CD4-positive, alpha-beta T cell treated with Interleukin-10 for 1 hour (primary cell): ENCODE data around the gene RWDD2A.
"Not testable (repeated sequence)": the region's sequence is repeated elsewhere in the genome, so short reads cannot be mapped to it uniquely, and the experiment has no call there.

Experiments
- DNase-seq: peaks from one replicate; pipeline ENCODE4 v3.0.0-alpha.2; 2020

RWDD2A gene

GRCh38 chr6:83192871-83193746 lies at the start of gene RWDD2A, which contains the start of gene PGM3:
Gene RWDD2A, plus strand, starts transcription at chr6:83193357. Its CDS starts 1,095 bp downstream, at chr6:83194452.
Gene PGM3, minus strand, starts transcription at chr6:83193265. Its CDS starts 2,253 bp downstream, at chr6:83191012.
- DNase-seq = peak; percentile 90

- no peak for DNase-seq
Observed at GRCh38 chr6:83151114-83151513, 42.0 kb upstream of the RWDD2A start.

- DNase-seq = no peak
Observed at GRCh38 chr6:83152913-83153312, 40.2 kb upstream of the RWDD2A start.

GRCh38 chr6:83153883-83154521 lies 39.2 kb upstream of the RWDD2A start:
- DNase-seq = no peak

GRCh38 chr6:83155794-83156193 lies 37.4 kb upstream of the RWDD2A start:
- DNase-seq = no peak

GRCh38 chr6:83160167-83160566 lies 33.0 kb upstream of the RWDD2A start:
- no peak for DNase-seq

- no peak for DNase-seq
Observed at GRCh38 chr6:83167726-83168278, 25.4 kb upstream of the RWDD2A start.

GRCh38 chr6:83168556-83168955 lies 24.6 kb upstream of the RWDD2A start:
- no peak for DNase-seq

GRCh38 chr6:83169106-83169505 lies 24.1 kb upstream of the RWDD2A start:
- DNase-seq = no peak

- no peak for DNase-seq
Observed at GRCh38 chr6:83169511-83169910, 23.6 kb upstream of the RWDD2A start.

- DNase-seq = no peak
Observed at GRCh38 chr6:83176246-83176645, 16.9 kb upstream of the RWDD2A start.

GRCh38 chr6:83180426-83180950 lies 12.7 kb upstream of the RWDD2A start:
- DNase-seq = no peak

GRCh38 chr6:83182114-83182513 lies 11.0 kb upstream of the RWDD2A start:
- DNase-seq = no peak

GRCh38 chr6:83183082-83183828 lies 9.9 kb upstream of the RWDD2A start:
- no peak for DNase-seq

- no peak for DNase-seq
Observed at GRCh38 chr6:83185096-83185495, 8.1 kb upstream of the RWDD2A start.

GRCh38 chr6:83188501-83188900 lies 4.7 kb upstream of the RWDD2A start:
- DNase-seq = no peak

GRCh38 chr6:83190626-83191025 lies 2.5 kb upstream of the RWDD2A start:
- no peak for DNase-seq

GRCh38 chr6:83191974-83192373 lies 1.2 kb upstream of the RWDD2A start:
- DNase-seq = not testable (repeated sequence)

- DNase-seq = no peak
Observed at GRCh38 chr6:83192456-83192855, 701 bp upstream of the RWDD2A start.

- peak; percentile 11 for DNase-seq
Observed at GRCh38 chr6:83193747-83194566, 800 bp downstream of the RWDD2A start.

GRCh38 chr6:83198486-83199172 lies 5.5 kb downstream of the RWDD2A start:
- no peak for DNase-seq
